Hepatocyte (in vitro differentiated cells): ENCODE data around the gene TTC28. TPM values are rescaled to one million over a fixed set of nuclear protein-coding genes. Genes with fewer than 3 reads are reported as not detected.

Experiments
- DNase-seq: peaks from one replicate; pipeline ENCODE4 v3.0.0-alpha.2; 2016; ENCODE audit warnings: low spot score
- H2AFZ ChIP-seq: fragments of 200-600 bp; sonication (generic); 2 replicates; pipeline ENCODE4 v1.6.0; 2016; ENCODE audit warnings: antibody characterized with exemption, mild to moderate bottlenecking
- H3K27ac ChIP-seq: fragments of 200-600 bp; sonication (generic); 2 replicates; pipeline ENCODE4 v1.5.1; 2016; ENCODE audit warnings: mild to moderate bottlenecking
- H3K27me3 ChIP-seq: fragments of 200-600 bp; sonication (generic); 2 replicates; pipeline ENCODE4 v1.6.1; 2016
- H3K36me3 ChIP-seq: fragments of 200-600 bp; sonication (generic); replicated peaks from 2 replicates; pipeline ENCODE4 v1.5.1; 2016; ENCODE audit warnings: low read depth; ENCODE audit not compliant: insufficient read depth
- H3K4me1 ChIP-seq: fragments of 200-600 bp; sonication (generic); 2 replicates; pipeline ENCODE4 v1.5.1; 2016; ENCODE audit warnings: mild to moderate bottlenecking, moderate library complexity; ENCODE audit not compliant: insufficient read depth
- H3K4me2 ChIP-seq: fragments of 200-600 bp; sonication (generic); 2 replicates; pipeline ENCODE4 v1.6.0; 2016
- H3K4me3 ChIP-seq: fragments of 200-600 bp; sonication (generic); 2 replicates; pipeline ENCODE4 v1.5.1; 2016; ENCODE audit warnings: mild to moderate bottlenecking
- H3K79me2 ChIP-seq: fragments of 200-600 bp; sonication (generic); 2 replicates; pipeline ENCODE4 v1.6.0; 2017; ENCODE audit warnings: mild to moderate bottlenecking
- H3K9me2 ChIP-seq: fragments of 200-600 bp; sonication (generic); replicated peaks from 2 replicates; pipeline ENCODE4 v1.6.0; 2017; ENCODE audit warnings: mild to moderate bottlenecking; ENCODE audit not compliant: insufficient read depth
- H3K9me3 ChIP-seq: fragments of 200-600 bp; sonication (generic); 2 replicates; pipeline ENCODE4 v1.5.1; 2016; ENCODE audit warnings: low read depth, mild to moderate bottlenecking
- H4K20me1 ChIP-seq: fragments of 200-600 bp; sonication (generic); 2 replicates; pipeline ENCODE4 v1.6.0; 2016; ENCODE audit warnings: mild to moderate bottlenecking; ENCODE audit not compliant: insufficient read depth, poor library complexity, severe bottlenecking
- EZH2 ChIP-seq: fragments of 200-600 bp; sonication (generic); IDR thresholded peaks from 2 replicates; pipeline ENCODE4 v1.6.1; 2016; ENCODE audit warnings: antibody characterized with exemption, mild to moderate bottlenecking, borderline replicate concordance
- EZH2phosphoT487 ChIP-seq: fragments of 200-600 bp; sonication (generic); IDR thresholded peaks from one replicate; pipeline ENCODE4 v1.6.1; 2018; ENCODE audit warnings: antibody characterized with exemption, mild to moderate bottlenecking, low read depth, moderate library complexity; ENCODE audit not compliant: unreplicated experiment, severe bottlenecking
- WGBS: methylation state at CpG from one replicate; pipeline ENCODE4 v1.1.6; 2016; ENCODE audit warnings: low lambda C conversion rate; ENCODE audit errors: missing lambda C conversion rate; 5-methylcytosine and 5-hydroxymethylcytosine counted together
- polyA plus RNA-seq: library from polyadenylated mRNA; unstranded; fragments of >200 nt; fragmentation: Nextera tagmentation; extraction: Ambion mirVana; gene quantifications from 2 replicates; pipeline ENCODE4 v1.2.1, GENCODE V29; 2016
- total RNA-seq: library from RNA; depleted of rRNA; stranded (reverse); fragments of >200 nt; gene quantifications from 2 replicates; pipeline ENCODE4 v1.2.3, GENCODE V29; 2014
- TF ChIP-seq, protein P1 (sequence below): fragments of 200-600 bp; sonication (generic); IDR thresholded peaks from 2 replicates; pipeline ENCODE4 v1.5.1; 2016; ENCODE audit warnings: antibody characterized with exemption, mild to moderate bottlenecking; ENCODE audit not compliant: poor library complexity

TTC28 gene
- total and polyA plus RNA-seq, 2 experiments from 2014 or later: 14.7 to 30.4 TPM

DNA sequence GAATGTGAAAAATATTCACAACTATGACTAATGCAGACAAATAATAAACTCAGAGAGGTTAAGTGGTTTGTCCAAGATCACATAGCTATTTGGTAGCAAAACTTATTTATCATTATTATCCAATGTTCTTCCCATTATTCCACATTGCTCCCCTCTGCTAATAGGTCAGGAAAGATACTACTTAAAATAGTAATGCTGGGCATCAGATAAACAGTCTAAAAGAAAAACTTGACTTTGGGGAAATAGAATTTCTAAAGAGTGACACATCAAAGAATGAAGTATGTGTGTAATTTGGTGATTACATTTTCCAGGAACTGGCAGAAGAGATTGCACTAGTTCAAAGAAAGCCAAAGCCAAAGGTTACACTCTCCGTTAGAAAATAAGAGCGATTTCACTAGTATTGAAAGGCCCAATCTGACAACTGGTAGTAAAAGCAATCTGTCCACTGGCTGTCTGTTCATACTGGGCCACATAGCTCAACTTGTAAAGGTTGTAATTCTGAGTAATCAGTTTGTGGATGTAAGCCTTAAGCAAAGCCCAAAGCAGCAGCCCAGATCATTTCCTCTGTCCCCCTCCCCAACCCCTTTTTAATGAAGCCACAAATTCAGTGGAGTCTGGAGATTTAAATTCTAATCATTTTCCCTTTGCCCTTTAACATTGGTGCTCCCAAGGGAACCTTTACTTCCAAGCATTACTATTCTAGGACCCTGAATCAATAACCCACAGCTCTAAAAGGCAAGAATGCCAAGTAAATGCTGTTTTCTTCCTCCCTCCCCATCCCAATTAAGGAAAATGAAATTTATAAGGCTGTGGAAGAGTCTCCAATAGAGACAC lies 283.5 kb downstream of the TTC28 start:
- WGBS: 21% methylated on average over 2 of the region's 2 CpGs
- Histone ChIP-seq H3K4me1 (peaks cover 29% of the 10 kb centered on the region), H3K4me3 (no peak overlapping the region), H3K27ac (peak overlapping the region; percentile 60), H3K36me3 (no peaks in the 10 kb centered on the region), H3K79me2 (peaks cover 16% of the 10 kb centered on the region), H3K4me2 (peak overlapping the region; percentile 6), H3K9me2 (no peaks in the 10 kb centered on the region), H3K9me3 (no peaks in the 10 kb centered on the region), H2AFZ (no peak overlapping the region), H4K20me1 (peaks cover 5% of the 10 kb centered on the region), H3K27me3 (no peaks in the 10 kb centered on the region)
- no peak for TF ChIP-seq EZH2
- TF ChIP-seq, protein P1, sequence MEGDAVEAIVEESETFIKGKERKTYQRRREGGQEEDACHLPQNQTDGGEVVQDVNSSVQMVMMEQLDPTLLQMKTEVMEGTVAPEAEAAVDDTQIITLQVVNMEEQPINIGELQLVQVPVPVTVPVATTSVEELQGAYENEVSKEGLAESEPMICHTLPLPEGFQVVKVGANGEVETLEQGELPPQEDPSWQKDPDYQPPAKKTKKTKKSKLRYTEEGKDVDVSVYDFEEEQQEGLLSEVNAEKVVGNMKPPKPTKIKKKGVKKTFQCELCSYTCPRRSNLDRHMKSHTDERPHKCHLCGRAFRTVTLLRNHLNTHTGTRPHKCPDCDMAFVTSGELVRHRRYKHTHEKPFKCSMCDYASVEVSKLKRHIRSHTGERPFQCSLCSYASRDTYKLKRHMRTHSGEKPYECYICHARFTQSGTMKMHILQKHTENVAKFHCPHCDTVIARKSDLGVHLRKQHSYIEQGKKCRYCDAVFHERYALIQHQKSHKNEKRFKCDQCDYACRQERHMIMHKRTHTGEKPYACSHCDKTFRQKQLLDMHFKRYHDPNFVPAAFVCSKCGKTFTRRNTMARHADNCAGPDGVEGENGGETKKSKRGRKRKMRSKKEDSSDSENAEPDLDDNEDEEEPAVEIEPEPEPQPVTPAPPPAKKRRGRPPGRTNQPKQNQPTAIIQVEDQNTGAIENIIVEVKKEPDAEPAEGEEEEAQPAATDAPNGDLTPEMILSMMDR: no peak
- TF ChIP-seq EZH2phosphoT487: no peak
- no peak for DNase-seq

DNA sequence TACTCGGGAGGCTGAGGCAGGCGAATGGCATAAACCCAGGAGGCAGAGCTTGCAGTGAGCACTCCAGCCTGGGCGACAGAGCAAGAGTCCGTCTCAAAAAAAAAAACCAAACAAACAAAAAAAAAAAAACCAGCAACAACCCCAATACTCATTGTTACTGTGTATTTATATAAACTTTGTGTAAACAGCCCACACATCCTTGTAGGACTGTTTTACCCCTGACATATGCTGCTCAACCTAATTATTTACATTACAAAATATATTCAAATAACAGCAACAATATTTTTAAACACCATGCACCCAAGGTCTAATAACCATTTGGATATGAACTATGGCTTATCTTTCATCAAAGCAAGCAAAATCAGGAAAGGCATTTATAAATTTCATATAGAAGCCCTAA lies 284.1 kb downstream of the TTC28 start:
- Histone ChIP-seq H3K4me1 (peaks cover 29% of the 10 kb centered on the region), H3K27me3 (no peaks in the 10 kb centered on the region), H3K27ac (no peak overlapping the region), H3K9me3 (no peaks in the 10 kb centered on the region), H3K9me2 (no peaks in the 10 kb centered on the region), H3K4me2 (peak overlapping the region; percentile 6), H4K20me1 (peaks cover 5% of the 10 kb centered on the region), H2AFZ (no peak overlapping the region), H3K36me3 (no peaks in the 10 kb centered on the region), H3K79me2 (peaks cover 16% of the 10 kb centered on the region), H3K4me3 (no peak overlapping the region)
- no peak for DNase-seq
- TF ChIP-seq, protein P1: no peak
- TF ChIP-seq EZH2phosphoT487 (no peak), EZH2 (no peak)
- 87% methylated on average over 4 of the region's 4 CpGs for WGBS

DNA sequence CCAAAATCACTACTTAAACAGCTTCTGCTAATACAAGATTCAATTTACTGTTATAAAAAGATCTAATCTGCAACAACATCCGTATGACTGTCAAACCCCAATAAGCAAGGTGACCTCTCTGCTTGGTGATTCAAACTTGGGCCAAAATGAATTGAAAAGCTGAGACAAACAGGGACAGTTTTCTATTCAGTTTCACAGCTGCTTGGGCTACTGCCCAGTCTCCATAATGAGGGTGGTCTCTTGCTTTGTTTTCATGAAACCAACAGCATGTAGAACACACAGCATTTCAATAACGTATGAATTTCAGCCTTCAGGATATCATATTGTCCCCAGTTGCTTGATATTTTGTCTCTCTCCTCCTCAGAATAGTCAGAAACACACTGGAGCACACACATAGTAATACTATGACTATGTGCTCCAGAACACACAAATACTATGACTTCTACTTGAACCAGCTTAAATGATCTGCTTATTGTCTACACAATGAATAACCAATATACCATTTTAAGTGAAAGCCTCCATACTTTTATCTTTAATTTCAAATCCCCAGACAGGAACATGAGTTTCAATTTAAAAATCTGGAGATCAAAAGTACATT lies 285.0 kb downstream of the TTC28 start:
- H3K9me3 ChIP-seq: no peaks in the 10 kb centered on the region
- H3K79me2 ChIP-seq: peaks cover 16% of the 10 kb centered on the region
- no peak overlapping the region for H2AFZ ChIP-seq
- peaks cover 29% of the 10 kb centered on the region for H3K4me1 ChIP-seq
- 67% methylated on average over 2 of the region's 2 CpGs for WGBS
- H4K20me1 ChIP-seq: peaks cover 5% of the 10 kb centered on the region
- H3K4me2 ChIP-seq: no peak overlapping the region
- DNase-seq: no peak
- no peak overlapping the region for H3K27ac ChIP-seq
- H3K36me3 ChIP-seq: no peaks in the 10 kb centered on the region
- H3K9me2 ChIP-seq: no peaks in the 10 kb centered on the region
- H3K4me3 ChIP-seq: no peak overlapping the region
- H3K27me3 ChIP-seq: no peaks in the 10 kb centered on the region
- TF ChIP-seq EZH2phosphoT487 (no peak), EZH2 (no peak)
- TF ChIP-seq, protein P1: no peak
